M059J (cell line): Measurements from ENCODE around the gene LEPR. TPM values are rescaled to one million over a fixed set of nuclear protein-coding genes. Genes with fewer than 3 reads are reported as not detected.

ENCODE experiments used
- DNase-seq: peaks from one replicate; pipeline ENCODE4 v3.0.0-alpha.2; 2012; ENCODE audit warnings: low read depth
- total RNA-seq: library from RNA; depleted of rRNA; stranded (reverse); fragments of >200 nt; shearing (Covaris generic); gene quantifications from 2 replicates; pipeline ENCODE4 v1.2.3, GENCODE V29; 2014

The LEPR gene
- total RNA-seq, 1 experiment from 2014 or later: 8.6 TPM

DNA sequence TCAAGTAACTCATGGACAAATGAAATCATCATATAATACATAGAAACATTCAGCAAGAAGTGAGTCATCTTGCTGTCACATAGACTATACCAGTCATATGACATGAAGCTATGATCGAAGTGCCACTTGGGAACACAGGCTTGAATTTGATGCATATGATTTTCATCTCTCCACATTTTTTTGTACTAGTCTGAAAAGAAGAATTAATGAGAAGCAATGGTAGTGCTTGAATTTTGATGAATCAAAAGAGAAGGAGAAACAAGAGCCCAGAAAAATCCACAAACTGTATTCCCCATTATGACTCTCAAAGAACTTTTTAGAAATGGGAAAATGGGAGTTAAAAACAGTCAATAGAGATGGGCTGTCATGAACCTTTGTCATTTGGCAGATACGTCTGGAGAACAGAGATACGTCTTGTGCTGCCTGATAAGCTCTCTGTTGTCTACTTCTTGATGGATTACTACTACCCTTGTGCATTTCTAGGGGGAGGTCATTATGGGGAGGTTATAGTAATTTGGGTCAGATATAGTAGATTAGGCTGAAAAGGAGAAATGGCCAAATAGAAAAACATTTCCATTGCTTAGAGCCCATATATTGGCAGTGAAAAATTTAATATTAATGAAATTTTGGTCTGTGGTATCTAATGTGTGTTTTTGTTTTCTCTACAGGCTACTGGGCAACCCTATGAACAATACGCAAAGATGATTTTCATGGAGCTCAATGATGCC is 8.0 kb upstream of the LEPR start:
- DNase-seq: no peak

DNA sequence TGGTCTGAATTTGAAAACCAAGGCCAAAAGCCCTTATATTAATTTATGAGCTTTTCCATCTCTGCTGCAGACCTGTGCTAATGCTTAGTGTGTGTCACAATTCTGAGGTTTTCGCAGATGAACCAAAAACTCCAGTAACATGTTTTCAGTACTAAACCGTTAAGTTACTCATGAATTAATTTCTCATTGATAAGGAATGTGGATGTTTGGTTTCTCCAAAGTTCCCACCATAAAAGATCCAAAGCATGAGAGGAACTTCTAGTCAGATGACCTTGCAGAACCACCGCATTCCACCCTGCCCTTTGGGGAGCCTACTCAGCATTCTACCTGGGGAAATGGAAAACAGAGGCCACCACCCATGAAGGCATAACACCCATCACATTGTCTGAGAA is 7.5 kb upstream of the LEPR start:
- DNase-seq: peak; percentile 83

DNA sequence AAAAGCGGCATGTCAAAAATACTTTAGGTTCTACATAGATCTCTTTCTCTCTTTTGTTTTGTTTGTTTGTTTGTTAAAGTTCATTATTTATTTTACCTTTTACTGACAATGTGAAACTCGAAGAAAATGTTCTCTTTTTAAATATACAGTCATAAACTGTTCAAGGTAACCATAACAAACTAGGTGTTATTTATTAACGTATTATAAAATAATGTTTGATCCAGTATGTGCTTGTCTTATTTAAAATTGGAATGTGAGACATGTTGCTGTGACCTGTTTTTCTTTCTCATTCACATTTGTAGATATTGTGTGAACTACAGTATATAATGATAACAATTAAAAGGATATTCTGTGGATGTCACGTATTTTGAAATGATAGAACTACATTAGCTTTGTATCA is 5.9 kb upstream of the LEPR start:
- no peak for DNase-seq

DNA sequence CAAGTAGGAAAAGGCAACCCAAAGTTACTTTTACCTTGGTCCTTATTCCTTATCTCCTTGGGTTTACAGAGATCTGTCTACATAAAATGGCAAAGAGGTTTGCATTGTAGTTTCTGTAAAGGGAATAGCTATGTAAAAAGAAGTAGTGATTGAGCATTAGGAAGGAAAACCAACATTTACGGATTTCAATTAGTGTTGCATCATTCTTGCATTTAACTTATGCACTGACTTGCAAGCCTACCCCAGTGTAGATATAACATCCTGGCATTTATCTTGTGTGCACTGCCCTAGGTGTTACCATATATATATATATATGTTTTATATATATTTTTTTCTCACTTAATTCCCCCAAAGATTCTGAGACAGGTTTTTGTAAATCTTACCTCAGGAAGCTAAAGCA is 3.7 kb upstream of the LEPR start:
- no peak for DNase-seq

DNA sequence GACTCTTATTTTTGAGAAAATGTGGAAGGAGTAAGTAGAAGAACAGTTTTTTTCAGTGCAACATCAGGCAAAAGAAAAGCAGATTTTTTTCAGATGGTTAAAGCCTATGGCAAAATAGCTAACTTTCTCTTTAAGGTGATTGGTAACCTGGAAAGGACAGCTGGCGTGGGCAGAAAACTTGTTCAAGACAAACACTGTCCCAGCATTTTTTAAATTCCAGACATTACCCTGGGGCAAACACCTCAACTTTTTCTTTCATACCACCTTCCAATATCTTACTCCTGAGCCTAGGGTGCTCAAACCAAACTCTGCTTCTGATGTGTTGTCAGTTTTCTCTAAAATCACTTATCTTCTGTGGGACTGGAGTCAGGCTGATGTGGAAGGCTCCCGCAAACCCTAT is 2.7 kb upstream of the LEPR start:
- peak; percentile 60 for DNase-seq

DNA sequence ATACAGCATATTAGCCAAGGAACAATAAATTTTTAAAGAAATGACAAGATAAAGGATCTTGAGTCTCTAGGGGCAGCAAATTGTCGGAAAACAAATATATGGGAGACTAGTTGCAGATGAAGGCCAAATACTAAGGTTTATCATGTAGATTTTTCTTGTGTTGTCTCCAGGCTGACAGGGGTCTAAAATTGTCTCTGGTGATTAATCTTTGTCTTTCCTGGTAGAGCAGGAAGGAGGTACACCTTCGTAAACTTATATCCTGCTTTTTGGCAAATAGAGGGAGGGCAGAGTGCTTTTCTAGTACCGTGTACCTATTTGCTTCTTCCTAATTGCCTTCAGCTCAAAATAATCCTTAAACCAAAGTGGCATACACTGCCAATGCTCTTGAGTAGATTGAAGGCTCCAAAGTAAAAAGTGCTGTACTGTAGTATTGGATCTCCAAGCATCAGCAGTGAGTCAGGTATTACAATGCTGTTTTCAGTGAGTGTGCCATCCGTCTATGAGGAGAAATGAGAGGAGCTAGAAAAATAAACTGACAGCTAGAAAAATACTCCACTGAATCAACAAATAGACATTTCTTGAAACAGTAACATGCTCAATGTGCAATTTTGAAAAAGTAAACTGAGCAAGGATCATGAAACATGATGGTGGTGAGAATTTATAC is 1.8 kb upstream of the LEPR start:
- peak; percentile 52 for DNase-seq

DNA sequence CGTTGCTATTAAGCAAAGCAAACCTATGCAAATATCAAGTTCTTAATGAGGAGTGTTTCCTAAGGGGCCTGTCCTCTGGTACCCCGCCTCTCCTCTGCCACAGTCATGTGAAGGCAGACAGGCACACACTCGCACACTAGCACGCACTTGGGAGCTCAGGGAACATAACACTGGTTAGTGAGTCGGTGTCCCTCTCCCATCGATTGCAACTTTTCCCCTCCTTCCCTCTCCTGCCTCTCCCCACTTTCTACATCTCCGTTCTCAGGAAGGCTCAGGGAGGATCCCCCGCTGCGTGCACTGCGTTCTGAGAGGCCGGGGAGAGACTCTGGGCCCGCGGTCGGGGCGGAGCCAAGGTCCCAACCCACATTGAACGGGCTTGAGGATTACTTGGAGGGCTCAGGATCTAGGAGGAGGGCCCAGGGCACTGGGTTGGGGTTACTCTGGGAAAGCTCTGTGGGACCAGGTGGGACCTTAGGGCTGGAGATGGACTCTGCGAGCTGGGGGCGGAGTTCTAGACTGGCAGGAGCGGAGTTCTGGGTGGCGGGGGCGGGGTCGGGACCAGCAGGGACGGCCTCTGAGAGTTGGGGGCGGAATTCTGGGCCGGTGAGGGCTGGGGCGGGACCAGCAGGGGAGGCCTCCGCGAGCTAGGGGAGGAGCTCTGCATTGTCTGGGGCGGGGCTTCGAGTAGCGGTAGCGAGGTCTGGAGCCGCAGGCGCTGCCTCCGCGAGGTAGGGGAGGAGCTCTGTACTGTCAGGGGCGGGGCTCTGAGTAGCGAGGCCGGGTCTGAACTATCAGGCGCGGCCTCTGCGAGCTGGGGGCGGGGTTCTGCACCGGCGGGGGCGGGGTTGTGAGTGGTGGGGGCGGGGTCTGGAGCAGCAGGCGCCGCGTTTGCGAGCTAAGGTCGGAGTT is 533 bp upstream of the LEPR start:
- DNase-seq: peak; percentile 95

DNA sequence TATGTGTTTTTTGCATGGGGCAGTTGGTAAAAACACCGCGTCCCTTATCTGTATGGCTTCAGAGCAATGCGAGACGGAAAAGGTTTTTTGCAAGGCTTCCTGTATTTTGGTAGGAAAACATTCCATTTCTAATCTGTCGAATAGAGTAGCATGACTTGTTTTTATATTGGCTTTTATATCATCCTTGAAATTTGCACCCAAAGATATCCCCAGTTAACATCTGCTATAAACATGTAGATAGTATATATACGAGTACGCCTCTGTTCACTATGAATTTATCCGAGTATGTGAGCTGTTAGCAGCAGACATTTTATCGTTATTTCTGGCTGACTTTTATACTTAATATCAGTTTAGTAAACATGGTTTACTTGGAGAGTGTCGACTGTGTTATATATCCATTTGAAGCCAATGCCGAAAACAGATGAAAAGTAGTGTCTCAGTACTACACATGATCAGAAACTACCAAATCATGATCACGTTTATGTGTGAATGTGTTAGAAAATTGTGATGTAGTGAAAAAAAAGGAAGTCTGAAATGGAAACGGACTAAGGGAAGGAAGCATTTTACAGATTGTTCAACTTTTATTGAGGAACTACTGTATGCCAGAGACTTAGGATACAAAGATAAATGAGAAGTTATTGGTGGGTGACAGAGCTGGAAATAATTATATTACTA is 1.0 kb downstream of the LEPR start:
- no peak for DNase-seq

DNA sequence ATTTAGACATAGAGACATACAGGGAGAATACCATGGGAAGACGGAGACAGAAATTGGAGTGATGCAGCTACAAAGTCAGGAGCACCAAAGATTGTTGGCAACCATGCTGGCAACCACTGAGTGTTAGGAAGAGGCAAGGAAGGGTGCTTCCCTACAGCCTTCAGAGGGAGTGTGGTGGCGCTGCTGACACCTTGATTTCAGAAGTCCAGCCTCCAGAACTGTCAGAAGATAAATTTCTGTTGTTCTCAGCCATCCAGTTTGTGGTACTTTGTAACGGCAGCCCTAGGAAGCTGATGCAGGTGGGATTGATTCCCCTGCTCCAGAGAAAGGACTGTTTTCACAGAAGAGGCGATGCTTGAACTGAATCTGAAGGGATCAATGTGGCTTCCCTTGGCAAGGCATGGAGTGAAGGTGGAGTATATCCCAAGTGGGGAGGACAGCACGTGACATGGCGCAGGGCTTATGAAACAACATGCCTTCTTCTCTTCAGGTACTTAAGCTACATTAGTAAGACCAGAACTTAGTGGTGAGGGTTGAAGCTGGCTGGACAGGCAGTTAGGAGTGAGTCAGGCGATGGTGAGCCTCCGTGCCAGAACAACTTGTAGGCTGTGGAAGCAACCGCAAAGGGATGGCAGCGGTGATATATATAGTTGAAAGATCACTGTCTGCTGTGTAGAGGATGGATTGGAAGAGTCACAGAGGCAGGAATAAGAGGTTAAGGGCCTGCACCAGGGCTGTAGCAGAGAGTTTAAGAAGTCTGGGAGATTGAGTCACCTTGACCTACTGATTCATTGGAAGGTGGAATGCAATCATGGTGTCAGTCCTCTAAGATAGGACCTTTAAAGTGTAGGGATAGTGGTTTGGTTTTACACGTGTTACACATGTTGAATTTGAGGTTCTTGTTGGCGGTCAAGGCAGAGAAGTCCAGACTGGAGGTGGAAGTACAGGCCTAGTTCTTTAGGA is 2.1 kb downstream of the LEPR start:
- DNase-seq: peak; percentile 89

DNA sequence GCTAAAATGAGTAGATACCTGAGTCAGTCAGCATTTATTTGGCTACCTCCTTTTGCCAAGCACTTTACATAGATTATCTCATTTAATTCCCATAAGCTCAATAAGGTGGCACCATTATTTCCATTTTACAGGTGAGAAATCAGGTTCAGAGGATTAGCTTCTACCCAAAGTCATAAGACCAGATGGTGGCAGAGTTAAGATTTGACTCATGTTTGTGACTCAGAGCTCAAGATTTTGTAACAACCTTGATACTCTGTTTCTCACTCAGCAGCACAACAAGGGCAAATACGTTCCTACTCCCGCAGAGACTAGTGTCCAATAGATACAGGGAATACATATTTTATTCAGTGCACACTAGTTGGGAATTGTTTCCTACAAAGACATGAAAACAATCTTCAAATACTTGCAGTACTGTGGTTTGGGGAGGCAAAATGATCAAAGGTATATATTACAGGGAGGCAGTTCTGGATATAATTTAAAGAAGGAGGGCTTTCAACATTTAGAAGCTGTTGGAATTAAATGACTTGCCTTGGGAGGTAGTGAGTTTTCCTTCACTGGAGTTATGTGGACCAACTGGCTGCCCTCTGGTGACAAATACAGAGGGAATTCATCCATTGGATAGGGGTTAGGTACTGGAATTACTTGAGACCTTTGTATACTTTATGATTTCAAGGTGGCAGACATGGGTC is 3.6 kb downstream of the LEPR start:
- peak; percentile 92 for DNase-seq

DNA sequence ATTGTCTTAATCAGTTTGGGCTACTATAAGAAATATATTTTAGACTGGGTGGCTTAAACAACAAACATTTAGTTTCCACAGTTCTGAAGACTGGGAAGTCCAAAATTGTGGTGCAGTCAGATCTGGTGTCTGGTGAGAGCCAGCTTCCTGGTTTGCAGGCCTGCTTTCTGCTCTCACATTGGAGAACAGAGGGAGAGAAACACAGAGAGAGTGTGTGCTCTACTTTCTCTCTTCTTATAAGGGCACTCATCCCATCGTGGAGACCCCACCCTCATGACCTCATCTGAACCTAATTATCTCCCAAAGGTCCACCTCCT is 4.1 kb downstream of the LEPR start:
- DNase-seq: no peak

DNA sequence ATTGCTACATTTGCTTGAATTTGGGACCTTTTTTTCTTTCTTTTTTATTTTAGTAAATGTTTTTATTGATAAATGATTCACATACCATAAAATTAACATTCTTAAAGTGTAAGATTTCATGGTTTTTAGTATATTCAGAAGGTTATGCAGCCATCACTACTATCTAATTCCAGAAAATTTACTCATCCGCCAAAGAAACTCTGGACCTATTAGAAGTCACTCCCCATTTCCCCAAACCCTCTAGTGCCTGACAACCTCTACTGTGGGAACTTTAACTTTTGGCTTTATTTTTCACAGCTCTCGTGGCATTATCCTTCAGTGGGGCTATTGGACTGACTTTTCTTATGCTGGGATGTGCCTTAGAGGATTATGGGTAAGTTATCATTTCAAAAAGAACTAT is 4.5 kb downstream of the LEPR start:
- DNase-seq: no peak

DNA sequence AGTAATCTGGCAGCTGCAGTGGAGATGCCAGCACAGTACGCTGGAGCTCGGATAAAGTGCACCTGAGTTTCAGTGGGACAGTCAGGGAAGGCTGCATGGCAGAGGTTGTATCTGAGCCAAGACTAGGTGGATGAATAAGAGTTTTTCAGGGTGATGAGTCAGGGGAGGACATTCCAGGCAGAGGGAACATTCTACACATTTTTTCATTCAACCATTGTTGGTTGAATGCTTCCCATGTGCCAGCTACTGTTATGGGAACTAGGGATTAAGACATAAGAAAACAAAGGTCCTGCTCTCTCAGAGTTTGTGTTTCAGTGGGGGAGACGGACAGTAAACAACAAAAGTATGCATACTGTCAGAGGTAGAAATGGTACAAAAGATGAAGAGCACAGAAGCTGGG is 5.2 kb downstream of the LEPR start:
- DNase-seq: peak; percentile 93

DNA sequence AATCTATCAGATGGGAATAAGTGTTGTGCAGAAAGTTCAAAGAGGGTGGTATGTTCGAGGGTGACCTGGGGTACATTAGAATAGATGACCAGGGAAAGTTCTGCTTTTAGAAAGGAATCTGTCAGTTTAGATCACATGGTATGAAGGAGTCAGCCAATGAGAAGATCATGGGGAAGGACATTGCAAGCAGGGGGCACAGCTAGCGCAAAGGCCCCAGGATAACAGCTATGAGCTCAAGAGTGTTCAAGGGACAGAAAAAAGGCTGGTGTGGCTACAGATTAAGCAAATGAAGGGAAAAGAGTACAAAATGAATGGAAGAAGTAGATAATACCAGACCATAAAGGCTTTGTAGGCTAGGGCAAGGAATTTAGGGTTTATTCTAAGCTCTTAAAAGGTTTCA is 8.6 kb downstream of the LEPR start:
- no peak for DNase-seq

DNA sequence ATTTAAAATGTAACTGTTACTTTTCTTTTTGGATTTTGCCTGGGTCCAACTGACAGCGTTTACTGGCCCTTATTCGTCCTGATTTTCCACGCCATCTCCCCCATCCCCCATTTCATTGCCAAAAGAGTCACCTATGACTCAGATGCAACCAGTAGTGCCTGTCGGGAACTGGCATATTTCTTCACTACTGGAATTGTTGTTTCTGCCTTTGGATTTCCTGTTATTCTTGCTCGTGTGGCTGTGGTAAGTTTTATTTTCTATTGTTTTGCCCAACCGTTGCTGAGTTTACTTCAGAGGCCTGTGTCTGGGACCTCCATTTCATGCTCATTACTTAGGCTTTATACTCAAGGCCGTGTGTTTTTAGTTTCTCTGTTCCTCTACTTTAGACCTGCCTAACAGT is 9.3 kb downstream of the LEPR start:
- peak; percentile 94 for DNase-seq

DNA sequence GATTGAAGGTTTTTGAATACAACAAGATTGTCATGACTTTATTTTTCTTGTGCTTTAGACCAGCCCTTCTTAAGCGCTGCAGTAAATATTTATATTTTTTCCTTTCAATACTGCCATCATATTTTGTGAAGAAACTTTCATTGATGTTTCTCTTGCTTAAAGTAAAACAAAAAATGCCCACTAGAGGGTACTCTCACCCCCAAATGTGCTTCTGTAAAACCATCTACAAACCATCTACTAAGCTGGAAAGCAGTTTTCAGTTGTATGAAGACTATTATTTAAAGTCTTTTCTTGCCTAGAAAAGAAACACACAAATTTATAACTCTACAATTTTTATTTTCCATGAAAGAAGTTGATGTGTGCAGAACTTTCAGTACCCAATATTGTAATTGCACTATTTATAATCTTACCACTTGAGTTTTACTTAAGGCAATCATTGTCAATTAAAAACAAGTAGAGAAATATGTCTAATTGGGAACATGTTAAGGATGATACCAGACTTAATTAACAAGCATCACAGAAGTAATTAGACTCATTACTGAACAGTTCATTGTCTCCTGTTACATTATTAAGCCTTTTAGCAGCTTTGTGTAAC is 10.7 kb downstream of the LEPR start:
- DNase-seq: peak; percentile 54

DNA sequence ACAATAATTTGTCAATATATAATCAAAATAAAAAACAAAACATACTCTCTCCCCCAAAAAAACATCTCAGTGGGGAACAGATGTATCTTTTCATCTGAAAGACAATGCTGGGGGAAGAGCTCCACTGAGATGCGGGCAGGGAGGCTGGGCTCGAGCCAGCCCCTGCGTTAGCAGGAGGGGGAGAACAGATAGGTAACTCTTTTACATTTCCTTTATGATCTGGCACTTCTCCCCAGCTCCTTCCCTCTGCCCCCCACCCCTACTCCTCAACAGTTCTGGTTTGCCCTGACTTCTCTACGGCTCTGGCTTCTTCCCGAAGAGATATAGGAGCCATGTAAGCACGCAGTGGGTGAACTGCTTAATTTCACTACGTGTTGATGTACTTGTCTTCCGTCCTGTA is 12.4 kb downstream of the LEPR start:
- no peak for DNase-seq

DNA sequence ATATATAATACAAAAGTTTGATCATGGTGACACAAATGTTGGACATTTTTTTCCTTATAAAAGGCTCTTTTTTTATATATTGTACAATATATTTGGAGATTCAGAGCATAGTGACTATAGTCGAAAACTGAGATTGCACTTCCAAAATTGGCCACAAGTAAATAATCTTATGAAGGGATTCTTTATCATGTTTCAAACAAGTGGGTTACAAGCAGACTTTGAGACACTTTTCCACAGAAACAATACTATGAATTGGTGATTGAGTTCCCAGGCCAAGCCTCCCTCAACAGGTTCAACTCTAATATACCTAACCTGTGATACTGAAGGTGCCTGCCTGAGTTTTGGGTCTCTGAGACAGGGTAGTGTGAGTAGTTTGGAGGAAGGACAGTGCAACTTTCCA is 13.8 kb downstream of the LEPR start:
- no peak for DNase-seq

DNA sequence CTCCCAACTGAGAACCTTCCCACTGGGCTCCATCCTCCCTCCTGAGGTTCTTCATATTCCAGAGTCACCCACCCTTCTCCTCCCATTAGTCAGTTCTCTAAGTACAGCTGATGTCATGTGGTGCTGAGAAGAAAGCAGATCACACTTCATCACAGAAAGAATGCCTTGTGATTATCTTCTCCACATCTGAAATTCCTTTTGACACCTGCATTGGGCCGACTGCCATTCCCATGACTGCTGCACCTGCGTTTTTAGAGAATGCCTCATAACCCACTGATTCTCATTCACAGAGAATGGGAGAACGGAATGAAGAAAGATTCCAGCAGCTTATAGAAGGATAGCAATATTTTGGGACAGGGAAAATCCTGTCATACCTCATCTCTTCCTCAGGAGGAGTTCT is 14.3 kb downstream of the LEPR start:
- no peak for DNase-seq

DNA sequence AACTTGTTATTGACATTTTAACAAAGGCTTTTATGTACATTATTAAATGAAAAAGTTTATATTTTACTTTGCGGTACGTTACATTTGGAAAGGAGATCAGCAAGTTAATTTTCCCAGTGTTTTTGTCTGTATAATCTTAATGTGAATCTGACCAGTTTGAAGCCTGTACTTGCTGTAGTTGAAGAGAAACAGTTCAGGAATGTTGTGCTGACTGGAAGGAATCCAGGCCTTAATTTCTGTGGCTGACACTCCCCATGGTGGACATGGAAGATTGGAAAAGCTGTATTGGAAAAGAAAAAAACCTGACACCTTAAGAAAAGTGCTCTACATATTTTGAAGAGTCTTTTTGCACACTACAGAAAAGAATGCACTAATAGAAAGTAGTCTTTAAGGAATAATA is 15.5 kb downstream of the LEPR start:
- no peak for DNase-seq
